HG03354 (cell line): ENCODE results near the gene GLRX.

Experiments used
- ATAC-seq: cut with Tn5 transposase; IDR thresholded peaks from one replicate; pipeline ENCODE4 v1.9.1; 2021; ENCODE audit warnings: mild to moderate bottlenecking; ENCODE audit not compliant: unreplicated experiment, poor library complexity, severe bottlenecking

The GLRX gene

GRCh38 chr5:95791751-95792150 is 30.8 kb downstream of the GLRX start:
- no peak for ATAC-seq

- ATAC-seq = no peak
Observed at GRCh38 chr5:95788493-95788892, 34.0 kb downstream of the GLRX start.

DNA sequence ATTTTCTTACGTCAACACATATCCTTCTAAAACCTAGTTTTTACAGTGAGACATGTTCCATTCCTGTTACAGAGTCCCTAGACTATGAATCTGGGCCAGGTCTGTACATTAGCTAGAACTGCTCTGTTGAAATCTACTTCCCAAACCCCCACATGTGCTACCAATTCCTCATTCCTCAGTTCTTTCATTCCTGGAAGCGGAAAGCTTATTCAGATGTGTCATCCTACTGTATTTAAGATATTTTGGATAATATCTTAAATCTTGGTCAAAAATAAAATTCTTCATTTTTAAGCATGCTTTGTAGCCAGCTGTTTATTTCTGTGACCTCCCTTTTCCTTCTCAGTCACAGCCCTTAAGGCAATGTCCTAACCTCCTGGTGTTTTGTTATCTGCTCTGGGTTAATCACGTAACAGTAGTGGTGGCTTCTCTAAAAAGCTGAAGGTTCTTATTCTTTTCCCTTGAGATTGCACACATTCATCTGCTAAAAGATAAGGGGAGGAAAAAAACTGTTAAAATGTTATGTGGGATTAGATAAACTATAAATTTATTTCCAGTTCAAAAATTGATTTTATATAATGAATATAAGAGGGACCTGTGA is 35.6 kb downstream of the GLRX start:
- no peak for ATAC-seq

GRCh38 chr5:95784514-95785302 is 37.8 kb downstream of the GLRX start:
- ATAC-seq = no peak

- no peak for ATAC-seq
Observed at GRCh38 chr5:95783661-95784060, 38.9 kb downstream of the GLRX start.

GRCh38 chr5:95782181-95782580 is 40.3 kb downstream of the GLRX start:
- no peak for ATAC-seq

DNA sequence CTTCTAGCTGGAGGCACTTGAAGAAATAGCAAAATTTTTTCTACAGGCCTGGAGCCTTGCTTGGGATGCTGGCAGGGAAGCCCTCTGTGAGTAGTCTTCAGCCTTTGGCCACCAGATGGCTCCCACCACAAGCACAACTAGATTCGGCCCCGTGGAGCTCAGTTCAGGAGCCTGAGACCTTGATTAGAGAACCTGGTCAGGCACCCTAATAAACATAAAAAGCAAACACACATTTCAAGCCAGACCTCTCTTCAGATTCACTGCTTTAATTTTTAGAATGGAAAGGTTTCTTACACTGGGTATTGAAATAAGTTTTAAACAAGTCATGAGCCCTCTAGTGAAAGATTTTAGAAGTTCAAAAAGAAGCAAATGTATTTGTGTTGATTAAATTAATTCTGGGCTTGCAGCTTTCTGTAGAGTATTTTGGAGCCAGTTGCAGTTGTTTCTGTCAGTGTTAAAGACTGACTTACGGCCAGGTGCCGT is 41.4 kb downstream of the GLRX start:
- ATAC-seq = peak; percentile 99

GRCh38 chr5:95780597-95780996 is 41.9 kb downstream of the GLRX start:
- peak; percentile 9 for ATAC-seq

DNA sequence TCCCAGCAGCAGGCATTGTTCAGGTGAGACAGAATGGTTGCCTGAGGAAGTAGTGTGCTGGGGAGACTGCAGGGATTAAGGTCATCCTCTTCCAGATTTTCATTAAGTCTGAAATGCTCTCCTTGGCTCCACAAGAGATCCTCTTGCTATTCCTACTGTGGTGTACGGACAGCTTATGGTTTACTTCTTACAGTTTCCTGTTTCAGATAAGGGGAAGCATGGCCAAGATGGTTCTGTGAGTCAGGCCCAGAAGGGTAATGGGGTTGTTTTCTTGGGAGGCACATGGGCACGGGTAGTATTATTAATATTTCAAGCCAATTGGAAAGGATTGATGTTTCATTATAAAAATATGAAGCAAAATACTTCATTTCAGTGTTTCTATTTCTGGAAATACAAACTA is 42.9 kb downstream of the GLRX start:
- no peak for ATAC-seq

GRCh38 chr5:95778713-95779436 is 43.7 kb downstream of the GLRX start:
- ATAC-seq = no peak

DNA sequence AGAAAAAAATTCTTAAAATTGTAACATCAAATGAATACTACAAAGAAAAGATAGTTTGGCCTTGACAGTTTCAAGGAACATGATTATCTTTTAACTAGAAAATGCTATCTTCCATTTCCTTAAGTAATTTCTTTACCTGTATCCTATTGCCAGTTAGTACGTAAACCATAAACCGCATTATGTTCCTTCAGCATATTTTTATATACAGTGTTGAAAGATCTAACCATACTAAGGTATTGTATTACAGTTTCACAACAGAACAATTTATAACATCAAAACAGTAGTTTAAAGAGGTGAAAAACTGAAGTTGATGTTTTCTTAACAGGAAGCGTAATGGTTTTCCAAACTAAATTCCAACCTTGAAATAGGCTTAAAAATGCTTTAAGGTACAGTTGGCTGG is 45.1 kb downstream of the GLRX start:
- ATAC-seq = no peak

GRCh38 chr5:95773335-95774059 is 49.0 kb downstream of the GLRX start:
- no peak for ATAC-seq

GRCh38 chr5:95771892-95772291 is 50.6 kb downstream of the GLRX start:
- no peak for ATAC-seq

DNA sequence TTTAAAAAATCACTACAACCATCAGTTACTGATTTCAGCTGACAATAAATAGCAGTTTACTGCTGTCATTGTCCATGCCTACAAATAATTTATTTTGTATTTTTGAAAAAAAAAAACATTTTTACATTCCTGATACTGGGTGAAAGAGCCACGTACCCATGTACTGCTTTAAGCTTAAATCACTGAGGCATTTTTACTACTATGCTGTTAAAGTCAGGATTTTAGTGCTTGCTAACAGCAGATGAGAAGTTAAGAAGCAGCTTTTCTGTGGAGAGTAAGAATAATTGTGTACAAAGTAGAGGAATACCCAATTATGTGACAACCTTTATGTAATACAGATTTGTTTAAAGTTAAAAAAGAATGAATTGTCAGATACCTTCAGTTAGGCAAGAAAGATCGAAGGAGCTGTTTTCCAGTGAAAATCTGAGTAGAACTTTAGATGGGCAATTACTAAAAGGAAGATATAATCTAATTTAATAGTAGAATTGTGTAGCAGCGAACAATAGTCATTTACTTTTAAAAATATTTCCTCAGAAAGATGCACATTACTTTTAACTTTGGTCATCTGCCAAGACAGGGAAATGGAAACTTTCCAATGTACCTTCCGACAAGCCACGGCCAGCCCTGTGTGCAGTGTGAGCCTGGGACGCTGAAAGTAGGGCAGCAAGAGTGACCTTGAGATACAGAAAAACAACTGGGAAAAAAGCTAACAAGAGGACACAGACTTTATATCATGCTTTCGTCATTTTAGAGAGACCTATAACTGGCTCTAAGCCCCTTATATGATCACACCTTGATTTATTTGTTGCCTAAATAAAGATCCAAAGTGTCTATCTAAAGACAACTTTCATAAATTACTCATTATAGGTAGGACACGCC is 51.5 kb downstream of the GLRX start:
- ATAC-seq = no peak

GRCh38 chr5:95768731-95769130 is 53.8 kb downstream of the GLRX start:
- no peak for ATAC-seq

GRCh38 chr5:95763941-95764340 is 58.6 kb downstream of the GLRX start:
- no peak for ATAC-seq
